H1 (cell line): ENCODE data around the gene MYO5A. TPM values are rescaled to one million over a fixed set of nuclear protein-coding genes. Genes with fewer than 3 reads are reported as not detected.

Source experiments
- MAFK ChIP-seq: IDR thresholded peaks from 2 replicates; pipeline ENCODE4 v1.6.1; 2012; ENCODE audit warnings: low read depth, mild to moderate bottlenecking, improper control_type of control experiment, low read length
- SP2 ChIP-seq: IDR thresholded peaks from 2 replicates; pipeline ENCODE4 v1.6.1; 2012; ENCODE audit warnings: mild to moderate bottlenecking, low read length, inconsistent platforms
- polyA plus RNA-seq, 7 experiments: library from polyadenylated mRNA; depleted of rRNA in 3 of 7; stranded (reverse) in 5 of 7; unstranded in 2 of 7; fragments of >200 nt in 5 of 7; fragments of 200-250 nt in 2 of 7; gene quantifications; 1 replicate in 5 of 7; 2 replicates in 1 of 7; 4 replicates in 1 of 7; pipeline versions ENCODE4 v1.2.1 to v1.2.3, GENCODE V29; 2011 to 2013; ENCODE audit warnings: missing spikeins in 2 of 7, mixed read lengths in 2 of 7
- total RNA-seq: library from RNA; stranded (reverse); fragmentation: NEBNext Ultra II Directional; extraction: Animal tissue kit (Norgen Biotek cat#: 25700); gene quantifications from 2 replicates; pipeline ENCODE4 v1.2.1, GENCODE V29; 2021
- TF ChIP-seq, protein P1 (sequence below): IDR thresholded peaks from 2 replicates; pipeline ENCODE4 v1.6.1; 2011; ENCODE audit warnings: low read length, improper control_type of control experiment

MYO5A gene
- total and polyA plus RNA-seq, 2 of the 8 experiments (the other 6 are each of a cell fraction or from before 2014, with no cell fraction given): 11.4 to 24.7 TPM

GRCh38 chr15:52408823-52409222 lies 119.9 kb downstream of the MYO5A start (continued):
- TF ChIP-seq SP2 (no peak), MAFK (no peak)
- TF ChIP-seq, protein P1, sequence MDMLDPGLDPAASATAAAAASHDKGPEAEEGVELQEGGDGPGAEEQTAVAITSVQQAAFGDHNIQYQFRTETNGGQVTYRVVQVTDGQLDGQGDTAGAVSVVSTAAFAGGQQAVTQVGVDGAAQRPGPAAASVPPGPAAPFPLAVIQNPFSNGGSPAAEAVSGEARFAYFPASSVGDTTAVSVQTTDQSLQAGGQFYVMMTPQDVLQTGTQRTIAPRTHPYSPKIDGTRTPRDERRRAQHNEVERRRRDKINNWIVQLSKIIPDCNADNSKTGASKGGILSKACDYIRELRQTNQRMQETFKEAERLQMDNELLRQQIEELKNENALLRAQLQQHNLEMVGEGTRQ: no peak
